HG02884 (cell line): ENCODE data around the gene GPT2.

Source experiments
- ATAC-seq: cut with Tn5 transposase; IDR thresholded peaks from one replicate; pipeline ENCODE4 v1.9.1; 2021; ENCODE audit warnings: mild to moderate bottlenecking, moderate library complexity; ENCODE audit not compliant: unreplicated experiment

The GPT2 gene

GRCh38 chr16:46883690-46884512 lies at the start of gene GPT2:
Gene GPT2, plus strand, starts transcription at chr16:46884362. Its CDS starts 354 bp downstream, at chr16:46884716.
- peak; percentile 96 for ATAC-seq

GRCh38 chr16:46836534-46837530 lies 47.3 kb upstream of the GPT2 start:
- ATAC-seq = no peak

GRCh38 chr16:46839986-46840443 lies 44.1 kb upstream of the GPT2 start:
- ATAC-seq = no peak

- ATAC-seq = no peak
Observed at GRCh38 chr16:46842192-46842895, 41.8 kb upstream of the GPT2 start.

GRCh38 chr16:46843898-46844642 lies 40.1 kb upstream of the GPT2 start:
- no peak for ATAC-seq

- ATAC-seq = no peak
Observed at GRCh38 chr16:46844771-46845170, 39.4 kb upstream of the GPT2 start.

GRCh38 chr16:46845952-46846351 lies 38.2 kb upstream of the GPT2 start:
- no peak for ATAC-seq

- ATAC-seq = no peak
Observed at GRCh38 chr16:46848768-46849764, 35.1 kb upstream of the GPT2 start.

GRCh38 chr16:46850619-46851555 lies 33.3 kb upstream of the GPT2 start:
- ATAC-seq = no peak

GRCh38 chr16:46852130-46852529 lies 32.0 kb upstream of the GPT2 start:
- no peak for ATAC-seq

GRCh38 chr16:46853713-46854443 lies 30.3 kb upstream of the GPT2 start:
- no peak for ATAC-seq

GRCh38 chr16:46854846-46855245 lies 29.3 kb upstream of the GPT2 start:
- no peak for ATAC-seq

GRCh38 chr16:46855389-46855788 lies 28.8 kb upstream of the GPT2 start:
- ATAC-seq = no peak

- ATAC-seq = no peak
Observed at GRCh38 chr16:46857368-46857945, 26.7 kb upstream of the GPT2 start.

GRCh38 chr16:46858151-46858550 lies 26.0 kb upstream of the GPT2 start:
- ATAC-seq = no peak

- ATAC-seq = no peak
Observed at GRCh38 chr16:46859719-46860152, 24.4 kb upstream of the GPT2 start.
